ENCODE measurements around the gene RBMS1.

The RBMS1 gene

DNA sequence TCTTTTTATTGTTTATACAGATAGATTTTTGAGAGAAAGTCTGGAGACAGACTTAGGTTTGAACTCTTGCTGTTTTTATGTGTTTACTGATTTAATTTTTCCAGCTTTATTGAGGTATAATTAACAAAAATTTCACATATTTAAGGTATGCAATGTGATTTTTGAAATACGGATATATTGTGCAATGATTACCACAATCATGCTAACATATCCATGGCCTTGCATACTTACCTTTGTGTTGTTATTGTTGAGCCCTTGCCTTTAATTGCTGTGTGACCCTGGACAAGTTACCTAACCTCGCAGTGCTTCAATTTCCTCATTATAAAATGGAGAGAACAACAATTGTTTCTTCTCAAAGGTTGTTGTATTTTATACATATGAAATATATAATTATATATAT, 13.9 kb upstream of the RBMS1 start:
- no peaks in the 10 kb centered on the region for H3K27me3 ChIP-seq (ENCODE audit: control insufficient read depth, low read length)
- no peaks in the 10 kb centered on the region for H3K4me1 ChIP-seq (ENCODE audit: control insufficient read depth, low read length)
- H4K20me1 ChIP-seq (ENCODE audit: control insufficient read depth, insufficient read depth, low read depth, low read length) = no peaks in the 10 kb centered on the region
- no peaks in the 10 kb centered on the region for H3K79me2 ChIP-seq (ENCODE audit: control insufficient read depth, low read length)
- TF ChIP-seq, protein P1, sequence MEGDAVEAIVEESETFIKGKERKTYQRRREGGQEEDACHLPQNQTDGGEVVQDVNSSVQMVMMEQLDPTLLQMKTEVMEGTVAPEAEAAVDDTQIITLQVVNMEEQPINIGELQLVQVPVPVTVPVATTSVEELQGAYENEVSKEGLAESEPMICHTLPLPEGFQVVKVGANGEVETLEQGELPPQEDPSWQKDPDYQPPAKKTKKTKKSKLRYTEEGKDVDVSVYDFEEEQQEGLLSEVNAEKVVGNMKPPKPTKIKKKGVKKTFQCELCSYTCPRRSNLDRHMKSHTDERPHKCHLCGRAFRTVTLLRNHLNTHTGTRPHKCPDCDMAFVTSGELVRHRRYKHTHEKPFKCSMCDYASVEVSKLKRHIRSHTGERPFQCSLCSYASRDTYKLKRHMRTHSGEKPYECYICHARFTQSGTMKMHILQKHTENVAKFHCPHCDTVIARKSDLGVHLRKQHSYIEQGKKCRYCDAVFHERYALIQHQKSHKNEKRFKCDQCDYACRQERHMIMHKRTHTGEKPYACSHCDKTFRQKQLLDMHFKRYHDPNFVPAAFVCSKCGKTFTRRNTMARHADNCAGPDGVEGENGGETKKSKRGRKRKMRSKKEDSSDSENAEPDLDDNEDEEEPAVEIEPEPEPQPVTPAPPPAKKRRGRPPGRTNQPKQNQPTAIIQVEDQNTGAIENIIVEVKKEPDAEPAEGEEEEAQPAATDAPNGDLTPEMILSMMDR (IDR thresholded peaks at IDR 0.05; ENCODE audit: low read depth, low read length, poor library complexity, severe bottlenecking) = no peak
- no peaks in the 10 kb centered on the region for H3K9me3 ChIP-seq (ENCODE audit: control insufficient read depth, insufficient read depth, low read length)
- H3F3A ChIP-seq (ENCODE audit: control insufficient read depth, insufficient read depth) = no peaks in the 10 kb centered on the region
- no peaks in the 10 kb centered on the region for H3K36me3 ChIP-seq (ENCODE audit: control insufficient read depth, low read length)
- H3K4me3 ChIP-seq (ENCODE audit: low read length) = no peak overlapping the region
- no peak overlapping the region for H3K4me2 ChIP-seq (ENCODE audit: low read length)
- H3K27ac ChIP-seq (ENCODE audit: low read depth, low read length) = no peak overlapping the region
- no peaks in the 10 kb centered on the region for H3K9me2 ChIP-seq (replicated peaks; ENCODE audit: control insufficient read depth, low read length)

DNA sequence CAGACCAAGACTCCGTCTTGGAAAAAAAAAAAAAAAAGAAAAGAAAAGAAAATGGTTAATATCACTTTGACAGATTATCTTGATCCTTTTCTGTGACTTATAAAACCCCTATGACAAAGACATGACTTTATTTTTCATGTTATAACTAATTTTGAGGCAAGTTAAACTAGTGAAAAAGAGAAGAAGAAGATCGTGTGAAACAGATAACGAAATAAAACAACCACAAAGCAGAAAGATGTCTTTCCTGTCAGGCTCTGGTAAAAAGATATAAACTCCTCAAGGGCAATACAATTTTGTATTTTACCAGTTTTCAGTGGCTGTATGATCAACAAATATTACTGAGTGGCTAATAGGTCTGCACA, 13.4 kb upstream of the RBMS1 start:
- H3K9me2 ChIP-seq (replicated peaks; ENCODE audit: control insufficient read depth, low read length) = no peaks in the 10 kb centered on the region
- H3K4me1 ChIP-seq (ENCODE audit: control insufficient read depth, low read length) = no peaks in the 10 kb centered on the region
- TF ChIP-seq, protein P1 (IDR thresholded peaks at IDR 0.05; ENCODE audit: low read depth, low read length, poor library complexity, severe bottlenecking) = no peak
- TF ChIP-seq EZH2phosphoT487 (IDR thresholded peaks at IDR 0.05; ENCODE audit: borderline replicate concordance, low read length) = no peak
- no peaks in the 10 kb centered on the region for H3K27me3 ChIP-seq (ENCODE audit: control insufficient read depth, low read length)
- no peak overlapping the region for H3K4me2 ChIP-seq (ENCODE audit: low read length)
- H4K20me1 ChIP-seq (ENCODE audit: control insufficient read depth, insufficient read depth, low read depth, low read length) = no peaks in the 10 kb centered on the region
- no peaks in the 10 kb centered on the region for H3K36me3 ChIP-seq (ENCODE audit: control insufficient read depth, low read length)
- no peak overlapping the region for H3K27ac ChIP-seq (ENCODE audit: low read depth, low read length)
- H3F3A ChIP-seq (ENCODE audit: control insufficient read depth, insufficient read depth) = no peaks in the 10 kb centered on the region
- no peaks in the 10 kb centered on the region for H3K9me3 ChIP-seq (ENCODE audit: control insufficient read depth, insufficient read depth, low read length)
- no peak overlapping the region for H3K4me3 ChIP-seq (ENCODE audit: low read length)
- no peaks in the 10 kb centered on the region for H3K79me2 ChIP-seq (ENCODE audit: control insufficient read depth, low read length)

- TF ChIP-seq, protein P1 (IDR thresholded peaks at IDR 0.05; ENCODE audit: low read depth, low read length, poor library complexity, severe bottlenecking) = no peak
- Histone ChIP-seq H3K4me3 (ENCODE audit: low read length) (no peak overlapping the region), H3K9me3 (ENCODE audit: control insufficient read depth, insufficient read depth, low read length) (no peaks in the 10 kb centered on the region), H3K27ac (ENCODE audit: low read depth, low read length) (no peak overlapping the region), H3K36me3 (ENCODE audit: control insufficient read depth, low read length) (no peaks in the 10 kb centered on the region), H3K79me2 (ENCODE audit: control insufficient read depth, low read length) (no peaks in the 10 kb centered on the region), H3K9me2 (replicated peaks; ENCODE audit: control insufficient read depth, low read length) (no peaks in the 10 kb centered on the region), H3K4me1 (ENCODE audit: control insufficient read depth, low read length) (no peaks in the 10 kb centered on the region), H4K20me1 (ENCODE audit: control insufficient read depth, insufficient read depth, low read depth, low read length) (no peaks in the 10 kb centered on the region), H3K4me2 (ENCODE audit: low read length) (no peak overlapping the region), H3K27me3 (ENCODE audit: control insufficient read depth, low read length) (no peaks in the 10 kb centered on the region), H3F3A (ENCODE audit: control insufficient read depth, insufficient read depth) (no peaks in the 10 kb centered on the region)
Measured at GRCh38 chr2:160506371-160507045, 12.9 kb upstream of the RBMS1 start.

All from DOHH2 (cell line).